Right cardiac atrium (tissue), 5 donors: ENCODE data around the gene TXNL4A. TPM values are rescaled to one million over a fixed set of nuclear protein-coding genes. Genes with fewer than 3 reads are reported as not detected.

ENCODE experiments used
- ATAC-seq, 2 donors: fragments of 200-7000 bp; cut with Tn5 transposase; one replicate each; pipeline versions ENCODE4 v1.8.0 to v1.9.1; 2020; ENCODE audit warnings: moderate library complexity in 2 of 2, mild to moderate bottlenecking in 1 of 2
- DNase-seq, 3 donors: peaks; one replicate each; pipeline ENCODE4 v3.0.0-alpha.2; 2020
- H3K27ac ChIP-seq: one replicate; pipeline ENCODE4 v1.5.1; 2013; ENCODE audit warnings: mild to moderate bottlenecking, low read length, control low read depth, moderate library complexity
- H3K27me3 ChIP-seq: one replicate; pipeline ENCODE4 v1.6.1; 2013; ENCODE audit not compliant: control insufficient read depth, insufficient read depth
- H3K4me1 ChIP-seq: one replicate; pipeline ENCODE4 v1.6.1; 2013; ENCODE audit warnings: low read length; ENCODE audit not compliant: control insufficient read depth, insufficient read depth
- H3K4me3 ChIP-seq: one replicate; pipeline ENCODE4 v1.5.1; 2013; ENCODE audit warnings: low read length, control low read depth
- H3K9me3 ChIP-seq: one replicate; pipeline ENCODE4 v1.6.1; 2013; ENCODE audit warnings: low read length; ENCODE audit not compliant: control insufficient read depth
- WGBS: extraction: QIAGEN DNeasy Blood & Tissue Kit; methylation state at CpG from one replicate; pipeline ENCODE4 v1.1.7; 2013; 5-methylcytosine and 5-hydroxymethylcytosine counted together
- intact Hi-C, 4 donors: fragments of 100-400 bp; cut with DNase I; formaldehyde crosslinking; loops; one replicate each; pipeline versions ENCODE4 v1.11.0 to v1.14.0; 2022 to 2023
- polyA plus RNA-seq: library from polyadenylated mRNA; stranded (reverse); fragments of 200-250 nt; gene quantifications from one replicate; pipeline ENCODE4 v1.2.3, GENCODE V29; 2013
- total RNA-seq, 4 donors: library from RNA; stranded (reverse); fragmentation: NEBNext Ultra II Directional; extraction: Animal tissue kit (Norgen Biotek cat#: 25700); gene quantifications; one replicate each; pipeline ENCODE4 v1.2.1, GENCODE V29; 2021
- donor health status: healthy with polysubstance abuse.
- donor health status: DM: no; HTN: yes; CAD: no.
- donor health status: DM: no; HTN: no; CAD: no.
- donor health status: DM: no; HTN: yes; CAD: no; lungs with severe emphysema.
- donor health status: DM: yes; HTN: yes; CAD: no.

Gene TXNL4A
- total and polyA plus RNA-seq, 5 donors = 69.7 to 104 (median 91.9) TPM

GRCh38 chr18:79938196-79938595 is 50.2 kb downstream of the TXNL4A start:
- intact Hi-C loops = no loop called here
- H3K4me3 ChIP-seq = no peak overlapping the region
- ATAC-seq (no peak), DNase-seq (no peak)
- H3K27me3 ChIP-seq = no peaks in the 10 kb centered on the region
- H3K4me1 ChIP-seq = peaks cover 5% of the 10 kb centered on the region
- H3K27ac ChIP-seq = no peak overlapping the region
- no peaks in the 10 kb centered on the region for H3K9me3 ChIP-seq
- WGBS = 94% methylated on average over 9 of the region's 9 CpGs

GRCh38 chr18:79937103-79937860 is 51.1 kb downstream of the TXNL4A start:
- 96% methylated on average over 25 of the region's 25 CpGs for WGBS
- Histone ChIP-seq H3K27ac (no peak overlapping the region), H3K27me3 (no peaks in the 10 kb centered on the region), H3K9me3 (no peaks in the 10 kb centered on the region), H3K4me1 (peaks cover 3% of the 10 kb centered on the region), H3K4me3 (no peak overlapping the region)
- ATAC-seq (no peak), DNase-seq (no peak)
- intact Hi-C loops = no loop called here

GRCh38 chr18:79936641-79937040 is 51.7 kb downstream of the TXNL4A start:
- H3K9me3 ChIP-seq = no peaks in the 10 kb centered on the region
- intact Hi-C loops = no loop called here
- no peak for ATAC-seq
- no peaks in the 10 kb centered on the region for H3K27me3 ChIP-seq
- H3K4me3 ChIP-seq = no peak overlapping the region
- peaks cover 3% of the 10 kb centered on the region for H3K4me1 ChIP-seq
- 97% methylated on average over 12 of the region's 12 CpGs for WGBS
- peak in 1 of 3 donors; percentile 3 for DNase-seq
- no peak overlapping the region for H3K27ac ChIP-seq

- H3K9me3 ChIP-seq = no peaks in the 10 kb centered on the region
- intact Hi-C loops = no loop called here
- ATAC-seq = no peak
- no peak overlapping the region for H3K27ac ChIP-seq
- WGBS = 98% methylated on average over 6 of the region's 6 CpGs
- H3K4me1 ChIP-seq = peaks cover 3% of the 10 kb centered on the region
- no peak overlapping the region for H3K4me3 ChIP-seq
- no peak for DNase-seq
- H3K27me3 ChIP-seq = no peaks in the 10 kb centered on the region
Measured at GRCh38 chr18:79935925-79936324, 52.4 kb downstream of the TXNL4A start.

- intact Hi-C loops = no loop called here
- Histone ChIP-seq H3K4me3 (no peak overlapping the region), H3K27ac (no peak overlapping the region), H3K4me1 (peaks cover 3% of the 10 kb centered on the region), H3K27me3 (no peaks in the 10 kb centered on the region), H3K9me3 (no peaks in the 10 kb centered on the region)
- ATAC-seq = no peak
- DNase-seq = peak in 1 of 3 donors; percentile 5
- 97% methylated on average over 3 of the region's 3 CpGs for WGBS
Measured at GRCh38 chr18:79935499-79935898, 52.9 kb downstream of the TXNL4A start.

GRCh38 chr18:79935098-79935480 is 53.3 kb downstream of the TXNL4A start:
- intact Hi-C loops = no loop called here
- H3K27ac ChIP-seq = no peak overlapping the region
- H3K4me3 ChIP-seq = no peak overlapping the region
- H3K4me1 ChIP-seq = peaks cover 3% of the 10 kb centered on the region
- peak in 1 of 3 donors; percentile 2 for DNase-seq
- no peaks in the 10 kb centered on the region for H3K27me3 ChIP-seq
- ATAC-seq = no peak
- no peaks in the 10 kb centered on the region for H3K9me3 ChIP-seq
- WGBS = 86% methylated on average over 5 of the region's 5 CpGs

GRCh38 chr18:79934311-79935097 is 53.9 kb downstream of the TXNL4A start:
- Histone ChIP-seq H3K4me1 (peaks cover 3% of the 10 kb centered on the region), H3K27me3 (no peaks in the 10 kb centered on the region), H3K4me3 (no peak overlapping the region), H3K27ac (peak overlapping the region; percentile 39), H3K9me3 (no peaks in the 10 kb centered on the region)
- ATAC-seq = peak; percentile 90 to 94
- intact Hi-C loops = no loop called here
- DNase-seq = peak; percentile 45 to 77 (median 72)
- 52% methylated on average over 8 of the region's 8 CpGs for WGBS

GRCh38 chr18:79933765-79934164 is 54.6 kb downstream of the TXNL4A start:
- Histone ChIP-seq H3K4me3 (no peak overlapping the region), H3K27ac (no peak overlapping the region), H3K4me1 (peaks cover 3% of the 10 kb centered on the region), H3K9me3 (no peaks in the 10 kb centered on the region), H3K27me3 (no peaks in the 10 kb centered on the region)
- intact Hi-C loops = no loop called here
- ATAC-seq (peak; percentile 37 to 58), DNase-seq (peak in 1 of 3 donors; percentile 16)
- 74% methylated on average over 10 of the region's 10 CpGs for WGBS

- 97% methylated on average over 3 of the region's 3 CpGs for WGBS
- Histone ChIP-seq H3K27me3 (no peaks in the 10 kb centered on the region), H3K27ac (no peak overlapping the region), H3K4me1 (peaks cover 3% of the 10 kb centered on the region), H3K9me3 (no peaks in the 10 kb centered on the region), H3K4me3 (no peak overlapping the region)
- DNase-seq (no peak), ATAC-seq (no peak)
- intact Hi-C loops = no loop called here
Measured at GRCh38 chr18:79932907-79933306, 55.5 kb downstream of the TXNL4A start.

GRCh38 chr18:79931475-79931874 is 56.9 kb downstream of the TXNL4A start:
- Histone ChIP-seq H3K27me3 (no peaks in the 10 kb centered on the region), H3K9me3 (no peaks in the 10 kb centered on the region), H3K4me1 (peaks cover 3% of the 10 kb centered on the region), H3K4me3 (no peak overlapping the region), H3K27ac (no peak overlapping the region)
- over 99% methylated on average over 2 of the region's 2 CpGs for WGBS
- ATAC-seq (no peak), DNase-seq (peak in 1 of 3 donors; percentile 2)
- intact Hi-C loops = no loop called here

- no peaks in the 10 kb centered on the region for H3K27me3 ChIP-seq
- intact Hi-C loops = no loop called here
- 98% methylated on average over 2 of the region's 2 CpGs for WGBS
- ATAC-seq (no peak), DNase-seq (no peak)
- H3K4me1 ChIP-seq = peaks cover 3% of the 10 kb centered on the region
- H3K4me3 ChIP-seq = no peak overlapping the region
- no peaks in the 10 kb centered on the region for H3K9me3 ChIP-seq
- no peak overlapping the region for H3K27ac ChIP-seq
Measured at GRCh38 chr18:79930020-79930642, 58.2 kb downstream of the TXNL4A start.
